ENCODE results near the gene FCGR3B. TPM values are rescaled to one million over a fixed set of nuclear protein-coding genes. Genes with fewer than 3 reads are reported as not detected.
A peak's percentile ranks its signal among the peaks of the same experiment; 100 is the strongest.
"Not testable (repeated sequence)": the region's sequence is repeated elsewhere in the genome, so short reads cannot be mapped to it uniquely, and the experiment has no call there.

The FCGR3B gene
- total and polyA plus RNA-seq, 4 donors = 0.64 to 9.2 (median 4.1) TPM

GRCh38 chr1:161647507-161648360 lies 16.8 kb upstream of the FCGR3B start:
- not testable (repeated sequence) for H3K27me3 ChIP-seq (ENCODE audit: control insufficient read depth in 4 of 4, insufficient read depth in 4 of 4, low read length in 3 of 4); H3K4me3 ChIP-seq (ENCODE audit: low read depth in 1 of 3, low read length in 3 of 3); H3K4me1 ChIP-seq (ENCODE audit: control insufficient read depth in 4 of 4, insufficient read depth in 4 of 4, low read length in 3 of 4); H3K36me3 ChIP-seq (ENCODE audit: control insufficient read depth in 4 of 4, insufficient read depth in 3 of 4, low read depth in 1 of 4, low read length in 3 of 4); H3K27ac ChIP-seq (ENCODE audit: low read depth in 1 of 2, low read length in 2 of 2); H3K9me3 ChIP-seq (ENCODE audit: control insufficient read depth in 4 of 4, low read length in 3 of 4); H3K9ac ChIP-seq (ENCODE audit: low read depth in 1 of 2, low read length in 2 of 2)
- TF ChIP-seq CTCF (IDR thresholded peaks at IDR 0.05; ENCODE audit: low read depth, low read length, missing input control) = peak; percentile 43
- peak; percentile 70 to 79 for TF ChIP-seq RAD21 (IDR thresholded peaks at IDR 0.05)
- WGBS = 36% methylated on average over 11 of the region's 13 CpGs
- peak; percentile 37 for DNase-seq (ENCODE audit: low spot score)

- H3K4me1 ChIP-seq (ENCODE audit: control insufficient read depth in 4 of 4, insufficient read depth in 4 of 4, low read length in 3 of 4); H3K9ac ChIP-seq (ENCODE audit: low read depth in 1 of 2, low read length in 2 of 2); DNase-seq (ENCODE audit: low spot score); H3K36me3 ChIP-seq (ENCODE audit: control insufficient read depth in 4 of 4, insufficient read depth in 3 of 4, low read depth in 1 of 4, low read length in 3 of 4); H3K9me3 ChIP-seq (ENCODE audit: control insufficient read depth in 4 of 4, low read length in 3 of 4); H3K27me3 ChIP-seq (ENCODE audit: control insufficient read depth in 4 of 4, insufficient read depth in 4 of 4, low read length in 3 of 4); H3K27ac ChIP-seq (ENCODE audit: low read depth in 1 of 2, low read length in 2 of 2); H3K4me3 ChIP-seq (ENCODE audit: low read depth in 1 of 3, low read length in 3 of 3): not testable (repeated sequence)
- WGBS = 58% methylated on average over 1 of the region's 1 CpG
Measured at GRCh38 chr1:161644855-161645254, 13.9 kb upstream of the FCGR3B start.

DNA sequence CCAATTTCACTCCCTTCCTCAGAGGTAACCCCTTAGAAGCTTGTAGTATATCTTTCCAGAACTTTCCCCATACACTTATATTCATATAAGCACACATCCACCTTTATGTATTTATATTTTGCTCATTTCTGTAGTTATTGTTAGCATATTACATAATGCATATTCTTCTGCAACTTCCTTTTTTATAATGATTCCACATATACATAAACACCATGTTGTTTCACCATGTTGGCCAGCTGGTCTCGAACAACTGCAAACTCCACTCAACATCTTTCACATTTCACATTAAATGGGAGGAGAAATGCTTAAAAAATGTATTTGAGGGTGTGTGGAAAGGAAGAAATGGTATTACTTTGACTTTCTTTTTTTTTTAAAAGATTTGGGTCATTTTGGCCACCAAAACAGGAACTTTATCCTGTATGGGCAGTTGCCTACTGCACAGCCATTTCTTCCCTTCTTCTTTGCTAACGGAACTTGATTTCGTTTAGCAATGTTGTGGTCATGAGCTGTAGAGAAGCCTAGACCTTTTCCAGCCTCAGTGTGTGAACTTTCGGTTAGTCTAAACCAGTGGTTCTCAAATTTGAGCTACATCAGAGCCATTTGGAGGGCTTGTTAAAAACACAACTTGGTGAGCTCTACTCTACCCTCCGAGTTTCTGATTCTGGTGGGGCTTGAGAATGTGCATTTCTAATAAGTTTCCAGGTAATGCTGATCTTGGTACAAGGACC lies 12.7 kb upstream of the FCGR3B start:
- not testable (repeated sequence) for H3K4me1 ChIP-seq (ENCODE audit: control insufficient read depth in 4 of 4, insufficient read depth in 4 of 4, low read length in 3 of 4); H3K27ac ChIP-seq (ENCODE audit: low read depth in 1 of 2, low read length in 2 of 2); H3K9ac ChIP-seq (ENCODE audit: low read depth in 1 of 2, low read length in 2 of 2); H3K36me3 ChIP-seq (ENCODE audit: control insufficient read depth in 4 of 4, insufficient read depth in 3 of 4, low read depth in 1 of 4, low read length in 3 of 4); H3K27me3 ChIP-seq (ENCODE audit: control insufficient read depth in 4 of 4, insufficient read depth in 4 of 4, low read length in 3 of 4); H3K4me3 ChIP-seq (ENCODE audit: low read depth in 1 of 3, low read length in 3 of 3); H3K9me3 ChIP-seq (ENCODE audit: control insufficient read depth in 4 of 4, low read length in 3 of 4)
- peak; percentile 5 for DNase-seq (ENCODE audit: low spot score)
- WGBS = 76% methylated on average over 3 of the region's 5 CpGs

DNA sequence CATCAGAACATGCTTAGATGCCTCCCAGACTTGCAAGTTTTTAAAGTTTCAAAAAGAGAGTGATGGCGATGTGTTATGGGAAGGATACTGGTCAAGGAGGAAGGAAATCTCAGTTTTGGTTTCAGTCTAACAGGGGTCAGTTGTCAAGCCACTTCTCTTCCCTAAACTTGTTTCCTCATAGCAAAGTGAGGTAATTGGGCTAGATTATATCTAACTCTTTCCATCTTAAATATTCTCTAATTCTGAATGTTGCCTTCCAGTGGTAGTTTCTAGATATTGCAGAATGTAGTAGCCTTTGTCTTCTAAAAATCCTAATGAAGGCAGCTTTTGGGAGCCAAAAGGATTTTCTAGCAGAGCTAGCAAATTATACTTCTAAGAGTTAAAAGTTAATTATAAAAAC lies 11.7 kb upstream of the FCGR3B start:
- peak in 1 of 2 donors; percentile 15 for TF ChIP-seq RAD21 (IDR thresholded peaks at IDR 0.05)
- H3K9me3 ChIP-seq (ENCODE audit: control insufficient read depth in 4 of 4, low read length in 3 of 4); H3K4me3 ChIP-seq (ENCODE audit: low read depth in 1 of 3, low read length in 3 of 3); H3K27me3 ChIP-seq (ENCODE audit: control insufficient read depth in 4 of 4, insufficient read depth in 4 of 4, low read length in 3 of 4); H3K36me3 ChIP-seq (ENCODE audit: control insufficient read depth in 4 of 4, insufficient read depth in 3 of 4, low read depth in 1 of 4, low read length in 3 of 4); H3K9ac ChIP-seq (ENCODE audit: low read depth in 1 of 2, low read length in 2 of 2); H3K4me1 ChIP-seq (ENCODE audit: control insufficient read depth in 4 of 4, insufficient read depth in 4 of 4, low read length in 3 of 4); H3K27ac ChIP-seq (ENCODE audit: low read depth in 1 of 2, low read length in 2 of 2); DNase-seq (ENCODE audit: low spot score): not testable (repeated sequence)
- WGBS = no CpG with 5 or more reads among the region's 1 CpG

DNA sequence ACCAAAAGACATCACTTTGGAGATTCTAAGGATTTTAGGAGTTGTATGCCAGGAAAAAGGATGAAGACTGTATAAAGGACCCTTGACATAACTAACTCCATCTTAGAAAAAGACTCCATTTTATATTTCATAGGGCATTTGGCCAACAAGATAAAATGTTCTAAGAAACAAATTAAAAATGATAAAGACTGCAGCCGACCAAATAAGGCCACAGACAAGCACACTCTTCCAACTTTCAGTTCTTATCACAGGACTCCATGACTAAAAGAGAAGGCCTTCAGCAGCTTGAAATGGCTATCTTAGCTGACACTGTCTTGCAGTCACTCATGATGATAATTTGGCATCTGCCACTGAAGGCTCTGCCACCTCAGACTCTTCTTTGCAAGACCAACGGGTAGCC lies 8.2 kb upstream of the FCGR3B start:
- not testable (repeated sequence) for H3K9ac ChIP-seq (ENCODE audit: low read depth in 1 of 2, low read length in 2 of 2); H3K9me3 ChIP-seq (ENCODE audit: control insufficient read depth in 4 of 4, low read length in 3 of 4); H3K36me3 ChIP-seq (ENCODE audit: control insufficient read depth in 4 of 4, insufficient read depth in 3 of 4, low read depth in 1 of 4, low read length in 3 of 4); H3K4me1 ChIP-seq (ENCODE audit: control insufficient read depth in 4 of 4, insufficient read depth in 4 of 4, low read length in 3 of 4); H3K27ac ChIP-seq (ENCODE audit: low read depth in 1 of 2, low read length in 2 of 2); DNase-seq (ENCODE audit: low spot score); H3K4me3 ChIP-seq (ENCODE audit: low read depth in 1 of 3, low read length in 3 of 3); H3K27me3 ChIP-seq (ENCODE audit: control insufficient read depth in 4 of 4, insufficient read depth in 4 of 4, low read length in 3 of 4)
- 79% methylated on average over 2 of the region's 2 CpGs for WGBS

DNA sequence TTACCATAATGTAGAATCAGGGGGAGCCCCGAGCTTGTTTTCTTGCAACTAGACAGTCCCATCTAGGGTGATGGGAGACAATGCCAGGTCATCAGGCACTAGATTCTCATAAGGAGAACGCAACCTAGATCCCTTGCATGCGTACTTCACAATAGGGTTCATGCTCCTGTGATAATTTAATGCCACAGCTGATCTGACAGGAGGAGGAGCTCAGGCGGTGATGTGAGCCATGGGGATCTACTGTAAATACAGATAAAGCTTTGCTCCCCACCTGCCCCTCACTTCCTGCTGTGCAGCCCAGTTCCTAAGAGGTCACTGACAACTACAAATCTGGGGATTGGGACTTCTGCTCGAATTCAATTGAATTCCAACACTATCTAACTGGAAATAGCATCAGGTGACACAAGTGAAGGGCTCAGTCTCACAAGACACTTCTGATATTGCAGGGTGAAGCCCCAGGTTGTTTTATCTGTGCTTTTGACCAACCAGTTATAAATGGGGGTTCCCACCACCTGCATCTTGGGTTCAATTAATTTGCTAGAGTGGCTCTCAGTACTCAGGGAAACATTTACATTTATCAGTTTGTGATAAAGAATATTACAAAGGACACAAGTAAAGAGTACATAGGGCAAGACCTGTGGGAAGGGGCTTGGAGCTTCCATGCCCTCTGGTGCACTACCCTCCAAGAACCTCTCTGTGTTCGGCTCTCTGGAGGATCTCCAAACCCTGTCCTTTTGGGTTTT lies 7.4 kb upstream of the FCGR3B start:
- not testable (repeated sequence) for H3K9ac ChIP-seq (ENCODE audit: low read depth in 1 of 2, low read length in 2 of 2); H3K27ac ChIP-seq (ENCODE audit: low read depth in 1 of 2, low read length in 2 of 2); H3K9me3 ChIP-seq (ENCODE audit: control insufficient read depth in 4 of 4, low read length in 3 of 4); DNase-seq (ENCODE audit: low spot score); H3K4me3 ChIP-seq (ENCODE audit: low read depth in 1 of 3, low read length in 3 of 3); H3K36me3 ChIP-seq (ENCODE audit: control insufficient read depth in 4 of 4, insufficient read depth in 3 of 4, low read depth in 1 of 4, low read length in 3 of 4); H3K27me3 ChIP-seq (ENCODE audit: control insufficient read depth in 4 of 4, insufficient read depth in 4 of 4, low read length in 3 of 4); H3K4me1 ChIP-seq (ENCODE audit: control insufficient read depth in 4 of 4, insufficient read depth in 4 of 4, low read length in 3 of 4)
- 80% methylated on average over 4 of the region's 6 CpGs for WGBS

DNA sequence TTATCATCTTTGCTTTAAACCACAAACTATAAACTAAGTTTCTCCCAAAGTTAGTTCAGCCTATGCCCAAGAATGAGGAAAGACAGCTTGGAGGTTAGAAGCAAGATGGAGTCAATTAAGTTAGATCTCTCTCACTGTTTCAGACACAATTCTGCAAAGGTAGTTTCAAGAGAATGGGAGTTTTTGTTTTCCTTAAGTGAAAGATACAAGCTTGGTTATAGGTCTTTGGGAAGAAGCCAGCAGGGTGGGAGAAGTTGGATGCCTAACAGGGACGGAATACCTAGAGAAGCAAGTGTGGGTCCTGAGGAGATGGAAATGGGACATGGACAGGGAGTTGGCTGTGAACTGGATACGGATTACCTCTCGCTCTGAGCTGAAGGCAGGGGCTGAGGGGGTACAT lies 6.0 kb upstream of the FCGR3B start:
- H3K9ac ChIP-seq (ENCODE audit: low read depth in 1 of 2, low read length in 2 of 2); DNase-seq (ENCODE audit: low spot score); H3K36me3 ChIP-seq (ENCODE audit: control insufficient read depth in 4 of 4, insufficient read depth in 3 of 4, low read depth in 1 of 4, low read length in 3 of 4); H3K9me3 ChIP-seq (ENCODE audit: control insufficient read depth in 4 of 4, low read length in 3 of 4); H3K4me1 ChIP-seq (ENCODE audit: control insufficient read depth in 4 of 4, insufficient read depth in 4 of 4, low read length in 3 of 4); H3K4me3 ChIP-seq (ENCODE audit: low read depth in 1 of 3, low read length in 3 of 3); H3K27me3 ChIP-seq (ENCODE audit: control insufficient read depth in 4 of 4, insufficient read depth in 4 of 4, low read length in 3 of 4); H3K27ac ChIP-seq (ENCODE audit: low read depth in 1 of 2, low read length in 2 of 2): not testable (repeated sequence)
- 97% methylated on average over 3 of the region's 3 CpGs for WGBS

Data from liver (tissue), 9 donors.